ENCODE measurements around the gene THRAP3. TPM values are rescaled to one million over a fixed set of nuclear protein-coding genes. Genes with fewer than 3 reads are reported as not detected.

The THRAP3 gene
- total and polyA plus RNA-seq, 2 experiments from 2014 or later = 127 to 161 TPM

DNA sequence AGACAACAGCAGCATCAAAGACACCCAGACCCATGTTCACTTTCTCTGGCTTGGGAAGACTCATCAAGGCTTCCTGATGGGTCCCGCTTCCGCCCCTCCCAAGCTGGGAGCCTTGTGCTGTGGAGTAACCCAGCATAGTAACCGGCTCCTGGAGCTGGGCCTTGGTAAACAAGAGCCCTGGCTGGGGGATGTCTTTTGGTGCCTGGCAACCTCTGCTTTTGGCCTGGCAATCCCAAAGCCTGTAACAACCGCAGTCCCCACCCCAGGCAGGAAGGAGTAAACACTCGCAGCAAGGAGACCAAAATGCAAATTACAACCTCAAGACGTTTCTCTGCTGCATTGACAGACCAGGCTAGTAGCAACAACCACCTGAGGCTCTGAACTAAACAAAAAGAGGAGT is 16.9 kb upstream of the THRAP3 start:
- ATAC-seq = peak; percentile 74
- H3K27ac Mint-ChIP-seq = peak overlapping the region; percentile 39; the same call in 1 of the 2 replicates
- H3K27me3 ChIP-seq (ENCODE audit: insufficient read depth) = no peaks in the 10 kb centered on the region
- TF ChIP-seq STAT1 (IDR thresholded peaks at IDR 0.05; ENCODE audit: unreplicated experiment) (no peak), JUNB (IDR thresholded peaks at IDR 0.05; ENCODE audit: unreplicated experiment) (no peak), ZNF114 (CRISPR knock-in tag; IDR thresholded peaks at IDR 0.05) (no peak), POLR2AphosphoS5 (IDR thresholded peaks at IDR 0.05; ENCODE audit: low read depth) (no peak), EZH2phosphoT487 (IDR thresholded peaks at IDR 0.05; ENCODE audit: unreplicated experiment) (no peak), ZNF331 (CRISPR knock-in tag; IDR thresholded peaks at IDR 0.05; ENCODE audit: low read depth) (no peak), EZH2 (IDR thresholded peaks at IDR 0.05; ENCODE audit: low read depth, unreplicated experiment) (no peak), NANOG (IDR thresholded peaks at IDR 0.05; ENCODE audit: borderline replicate concordance) (no peak), CREB1 (CRISPR knock-in tag; IDR thresholded peaks at IDR 0.05; ENCODE audit: low read depth) (no peak)
- TF ChIP-seq, protein P1, sequence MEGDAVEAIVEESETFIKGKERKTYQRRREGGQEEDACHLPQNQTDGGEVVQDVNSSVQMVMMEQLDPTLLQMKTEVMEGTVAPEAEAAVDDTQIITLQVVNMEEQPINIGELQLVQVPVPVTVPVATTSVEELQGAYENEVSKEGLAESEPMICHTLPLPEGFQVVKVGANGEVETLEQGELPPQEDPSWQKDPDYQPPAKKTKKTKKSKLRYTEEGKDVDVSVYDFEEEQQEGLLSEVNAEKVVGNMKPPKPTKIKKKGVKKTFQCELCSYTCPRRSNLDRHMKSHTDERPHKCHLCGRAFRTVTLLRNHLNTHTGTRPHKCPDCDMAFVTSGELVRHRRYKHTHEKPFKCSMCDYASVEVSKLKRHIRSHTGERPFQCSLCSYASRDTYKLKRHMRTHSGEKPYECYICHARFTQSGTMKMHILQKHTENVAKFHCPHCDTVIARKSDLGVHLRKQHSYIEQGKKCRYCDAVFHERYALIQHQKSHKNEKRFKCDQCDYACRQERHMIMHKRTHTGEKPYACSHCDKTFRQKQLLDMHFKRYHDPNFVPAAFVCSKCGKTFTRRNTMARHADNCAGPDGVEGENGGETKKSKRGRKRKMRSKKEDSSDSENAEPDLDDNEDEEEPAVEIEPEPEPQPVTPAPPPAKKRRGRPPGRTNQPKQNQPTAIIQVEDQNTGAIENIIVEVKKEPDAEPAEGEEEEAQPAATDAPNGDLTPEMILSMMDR (conservative IDR thresholded peaks at IDR 0.05; ENCODE audit: low read depth in 2 of 2) = no peak
- TF ChIP-seq, protein P2, sequence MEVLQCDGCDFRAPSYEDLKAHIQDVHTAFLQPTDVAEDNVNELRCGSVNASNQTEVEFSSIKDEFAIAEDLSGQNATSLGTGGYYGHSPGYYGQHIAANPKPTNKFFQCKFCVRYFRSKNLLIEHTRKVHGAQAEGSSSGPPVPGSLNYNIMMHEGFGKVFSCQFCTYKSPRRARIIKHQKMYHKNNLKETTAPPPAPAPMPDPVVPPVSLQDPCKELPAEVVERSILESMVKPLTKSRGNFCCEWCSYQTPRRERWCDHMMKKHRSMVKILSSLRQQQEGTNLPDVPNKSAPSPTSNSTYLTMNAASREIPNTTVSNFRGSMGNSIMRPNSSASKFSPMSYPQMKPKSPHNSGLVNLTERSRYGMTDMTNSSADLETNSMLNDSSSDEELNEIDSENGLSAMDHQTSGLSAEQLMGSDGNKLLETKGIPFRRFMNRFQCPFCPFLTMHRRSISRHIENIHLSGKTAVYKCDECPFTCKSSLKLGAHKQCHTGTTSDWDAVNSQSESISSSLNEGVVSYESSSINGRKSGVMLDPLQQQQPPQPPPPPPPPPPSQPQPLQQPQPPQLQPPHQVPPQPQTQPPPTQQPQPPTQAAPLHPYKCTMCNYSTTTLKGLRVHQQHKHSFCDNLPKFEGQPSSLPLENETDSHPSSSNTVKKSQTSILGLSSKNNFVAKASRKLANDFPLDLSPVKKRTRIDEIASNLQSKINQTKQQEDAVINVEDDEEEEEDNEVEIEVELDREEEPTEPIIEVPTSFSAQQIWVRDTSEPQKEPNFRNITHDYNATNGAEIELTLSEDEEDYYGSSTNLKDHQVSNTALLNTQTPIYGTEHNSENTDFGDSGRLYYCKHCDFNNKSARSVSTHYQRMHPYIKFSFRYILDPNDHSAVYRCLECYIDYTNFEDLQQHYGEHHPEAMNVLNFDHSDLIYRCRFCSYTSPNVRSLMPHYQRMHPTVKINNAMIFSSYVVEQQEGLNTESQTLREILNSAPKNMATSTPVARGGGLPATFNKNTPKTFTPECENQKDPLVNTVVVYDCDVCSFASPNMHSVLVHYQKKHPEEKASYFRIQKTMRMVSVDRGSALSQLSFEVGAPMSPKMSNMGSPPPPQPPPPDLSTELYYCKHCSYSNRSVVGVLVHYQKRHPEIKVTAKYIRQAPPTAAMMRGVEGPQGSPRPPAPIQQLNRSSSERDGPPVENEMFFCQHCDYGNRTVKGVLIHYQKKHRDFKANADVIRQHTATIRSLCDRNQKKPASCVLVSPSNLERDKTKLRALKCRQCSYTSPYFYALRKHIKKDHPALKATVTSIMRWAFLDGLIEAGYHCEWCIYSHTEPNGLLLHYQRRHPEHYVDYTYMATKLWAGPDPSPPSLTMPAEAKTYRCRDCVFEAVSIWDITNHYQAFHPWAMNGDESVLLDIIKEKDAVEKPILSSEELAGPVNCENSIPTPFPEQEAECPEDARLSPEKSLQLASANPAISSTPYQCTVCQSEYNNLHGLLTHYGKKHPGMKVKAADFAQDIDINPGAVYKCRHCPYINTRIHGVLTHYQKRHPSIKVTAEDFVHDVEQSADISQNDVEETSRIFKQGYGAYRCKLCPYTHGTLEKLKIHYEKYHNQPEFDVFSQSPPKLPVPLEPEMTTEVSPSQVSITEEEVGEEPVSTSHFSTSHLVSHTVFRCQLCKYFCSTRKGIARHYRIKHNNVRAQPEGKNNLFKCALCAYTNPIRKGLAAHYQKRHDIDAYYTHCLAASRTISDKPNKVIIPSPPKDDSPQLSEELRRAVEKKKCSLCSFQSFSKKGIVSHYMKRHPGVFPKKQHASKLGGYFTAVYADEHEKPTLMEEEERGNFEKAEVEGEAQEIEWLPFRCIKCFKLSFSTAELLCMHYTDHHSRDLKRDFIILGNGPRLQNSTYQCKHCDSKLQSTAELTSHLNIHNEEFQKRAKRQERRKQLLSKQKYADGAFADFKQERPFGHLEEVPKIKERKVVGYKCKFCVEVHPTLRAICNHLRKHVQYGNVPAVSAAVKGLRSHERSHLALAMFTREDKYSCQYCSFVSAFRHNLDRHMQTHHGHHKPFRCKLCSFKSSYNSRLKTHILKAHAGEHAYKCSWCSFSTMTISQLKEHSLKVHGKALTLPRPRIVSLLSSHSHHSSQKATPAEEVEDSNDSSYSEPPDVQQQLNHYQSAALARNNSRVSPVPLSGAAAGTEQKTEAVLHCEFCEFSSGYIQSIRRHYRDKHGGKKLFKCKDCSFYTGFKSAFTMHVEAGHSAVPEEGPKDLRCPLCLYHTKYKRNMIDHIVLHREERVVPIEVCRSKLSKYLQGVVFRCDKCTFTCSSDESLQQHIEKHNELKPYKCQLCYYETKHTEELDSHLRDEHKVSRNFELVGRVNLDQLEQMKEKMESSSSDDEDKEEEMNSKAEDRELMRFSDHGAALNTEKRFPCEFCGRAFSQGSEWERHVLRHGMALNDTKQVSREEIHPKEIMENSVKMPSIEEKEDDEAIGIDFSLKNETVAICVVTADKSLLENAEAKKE (CRISPR knock-in tag; IDR thresholded peaks at IDR 0.05) = no peak
- TF ChIP-seq, protein P3, sequence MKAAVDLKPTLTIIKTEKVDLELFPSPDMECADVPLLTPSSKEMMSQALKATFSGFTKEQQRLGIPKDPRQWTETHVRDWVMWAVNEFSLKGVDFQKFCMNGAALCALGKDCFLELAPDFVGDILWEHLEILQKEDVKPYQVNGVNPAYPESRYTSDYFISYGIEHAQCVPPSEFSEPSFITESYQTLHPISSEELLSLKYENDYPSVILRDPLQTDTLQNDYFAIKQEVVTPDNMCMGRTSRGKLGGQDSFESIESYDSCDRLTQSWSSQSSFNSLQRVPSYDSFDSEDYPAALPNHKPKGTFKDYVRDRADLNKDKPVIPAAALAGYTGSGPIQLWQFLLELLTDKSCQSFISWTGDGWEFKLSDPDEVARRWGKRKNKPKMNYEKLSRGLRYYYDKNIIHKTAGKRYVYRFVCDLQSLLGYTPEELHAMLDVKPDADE (IDR thresholded peaks at IDR 0.05) = no peak
- TF ChIP-seq, protein P4, sequence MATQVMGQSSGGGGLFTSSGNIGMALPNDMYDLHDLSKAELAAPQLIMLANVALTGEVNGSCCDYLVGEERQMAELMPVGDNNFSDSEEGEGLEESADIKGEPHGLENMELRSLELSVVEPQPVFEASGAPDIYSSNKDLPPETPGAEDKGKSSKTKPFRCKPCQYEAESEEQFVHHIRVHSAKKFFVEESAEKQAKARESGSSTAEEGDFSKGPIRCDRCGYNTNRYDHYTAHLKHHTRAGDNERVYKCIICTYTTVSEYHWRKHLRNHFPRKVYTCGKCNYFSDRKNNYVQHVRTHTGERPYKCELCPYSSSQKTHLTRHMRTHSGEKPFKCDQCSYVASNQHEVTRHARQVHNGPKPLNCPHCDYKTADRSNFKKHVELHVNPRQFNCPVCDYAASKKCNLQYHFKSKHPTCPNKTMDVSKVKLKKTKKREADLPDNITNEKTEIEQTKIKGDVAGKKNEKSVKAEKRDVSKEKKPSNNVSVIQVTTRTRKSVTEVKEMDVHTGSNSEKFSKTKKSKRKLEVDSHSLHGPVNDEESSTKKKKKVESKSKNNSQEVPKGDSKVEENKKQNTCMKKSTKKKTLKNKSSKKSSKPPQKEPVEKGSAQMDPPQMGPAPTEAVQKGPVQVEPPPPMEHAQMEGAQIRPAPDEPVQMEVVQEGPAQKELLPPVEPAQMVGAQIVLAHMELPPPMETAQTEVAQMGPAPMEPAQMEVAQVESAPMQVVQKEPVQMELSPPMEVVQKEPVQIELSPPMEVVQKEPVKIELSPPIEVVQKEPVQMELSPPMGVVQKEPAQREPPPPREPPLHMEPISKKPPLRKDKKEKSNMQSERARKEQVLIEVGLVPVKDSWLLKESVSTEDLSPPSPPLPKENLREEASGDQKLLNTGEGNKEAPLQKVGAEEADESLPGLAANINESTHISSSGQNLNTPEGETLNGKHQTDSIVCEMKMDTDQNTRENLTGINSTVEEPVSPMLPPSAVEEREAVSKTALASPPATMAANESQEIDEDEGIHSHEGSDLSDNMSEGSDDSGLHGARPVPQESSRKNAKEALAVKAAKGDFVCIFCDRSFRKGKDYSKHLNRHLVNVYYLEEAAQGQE (IDR thresholded peaks at IDR 0.05; ENCODE audit: unreplicated experiment) = no peak
- no peaks in the 10 kb centered on the region for H3K9me3 Mint-ChIP-seq
- peak; percentile 68 for DNase-seq (ENCODE audit: low spot score)
- H3K4me2 ChIP-seq = no peak overlapping the region
- H3K4me1 Mint-ChIP-seq = peaks cover 13% of the 10 kb centered on the region
- peak overlapping the region; percentile 52; the same call in 1 of the 2 replicates for H2AFZ ChIP-seq
- H3K27me3 Mint-ChIP-seq (ENCODE audit: insufficient read depth, low read depth, poor library complexity) = no peaks in the 10 kb centered on the region
- no peaks in the 10 kb centered on the region for H3K36me3 Mint-ChIP-seq (ENCODE audit: low read depth)
- H3K36me3 ChIP-seq (ENCODE audit: insufficient read depth) = no peaks in the 10 kb centered on the region
- H3K27ac ChIP-seq (ENCODE audit: low read depth) = no peak overlapping the region
- no peaks in the 10 kb centered on the region for H3F3A ChIP-seq (replicated peaks; ENCODE audit: low read depth)
- H3K4me3 Mint-ChIP-seq = no peak overlapping the region
- H3K4me1 ChIP-seq (ENCODE audit: insufficient read depth) = no peaks in the 10 kb centered on the region
- H3K4me3 ChIP-seq = no peak overlapping the region
- no peaks in the 10 kb centered on the region for H4K20me1 ChIP-seq (replicated peaks; ENCODE audit: insufficient read depth)
- no peaks in the 10 kb centered on the region for H3K9me2 ChIP-seq (ENCODE audit: insufficient read depth)
- H3K79me2 ChIP-seq (replicated peaks; ENCODE audit: insufficient read depth) = no peaks in the 10 kb centered on the region
